NCI-H748 treated with DMSO at 0.1 percent for 48 hours (cell line): Measurements from ENCODE around the gene ROR1.

ENCODE experiments used
- DNase-seq: peaks from one replicate; lab custom pipeline; 2025; lab: John Stamatoyannopoulos, UW

The ROR1 gene

GRCh38 chr1:63913533-63913932, 139.7 kb downstream of the ROR1 start:
- no peak for DNase-seq

GRCh38 chr1:63914241-63914640, 140.4 kb downstream of the ROR1 start:
- DNase-seq = no peak

GRCh38 chr1:63914706-63915105, 140.9 kb downstream of the ROR1 start:
- DNase-seq = no peak

- DNase-seq = no peak
Measured at GRCh38 chr1:63915121-63915520, 141.3 kb downstream of the ROR1 start.

GRCh38 chr1:63916485-63917360, 142.9 kb downstream of the ROR1 start:
- DNase-seq = no peak

- no peak for DNase-seq
Measured at GRCh38 chr1:63917571-63918417, 144.0 kb downstream of the ROR1 start.

GRCh38 chr1:63918418-63918945, 144.7 kb downstream of the ROR1 start:
- DNase-seq = no peak

- no peak for DNase-seq
Measured at GRCh38 chr1:63920154-63921117, 146.6 kb downstream of the ROR1 start.

GRCh38 chr1:63921359-63921758, 147.5 kb downstream of the ROR1 start:
- no peak for DNase-seq

GRCh38 chr1:63921802-63922201, 148.0 kb downstream of the ROR1 start:
- no peak for DNase-seq

GRCh38 chr1:63922848-63923247, 149.0 kb downstream of the ROR1 start:
- no peak for DNase-seq

- no peak for DNase-seq
Measured at GRCh38 chr1:63923302-63923701, 149.5 kb downstream of the ROR1 start.

- no peak for DNase-seq
Measured at GRCh38 chr1:63924600-63924999, 150.8 kb downstream of the ROR1 start.

GRCh38 chr1:63928186-63929105, 154.6 kb downstream of the ROR1 start:
- no peak for DNase-seq

GRCh38 chr1:63929106-63929478, 155.3 kb downstream of the ROR1 start:
- DNase-seq = no peak

GRCh38 chr1:63931468-63931867, 157.7 kb downstream of the ROR1 start:
- no peak for DNase-seq

GRCh38 chr1:63934697-63935096, 160.9 kb downstream of the ROR1 start:
- DNase-seq = no peak

- no peak for DNase-seq
Measured at GRCh38 chr1:63935143-63935542, 161.3 kb downstream of the ROR1 start.

- DNase-seq = no peak
Measured at GRCh38 chr1:63935553-63935952, 161.7 kb downstream of the ROR1 start.

GRCh38 chr1:63936276-63936675, 162.5 kb downstream of the ROR1 start:
- no peak for DNase-seq

- DNase-seq = no peak
Measured at GRCh38 chr1:63936801-63937200, 163.0 kb downstream of the ROR1 start.
